GM23338 (cell line): ENCODE data around the gene RPL7A. TPM values are rescaled to one million over a fixed set of nuclear protein-coding genes. Genes with fewer than 3 reads are reported as not detected.
A peak's percentile ranks its signal among the peaks of the same experiment; 100 is the strongest.

Experiments used
- ATAC-seq: fragments of 200-7000 bp; cut with Tn5 transposase; 3 replicates; pipeline ENCODE4 v1.9.1; 2020
- DNase-seq: peaks from one replicate; pipeline ENCODE4 v3.0.0-alpha.2; 2015; ENCODE audit warnings: low spot score
- H2AFZ ChIP-seq: fragments of 200-600 bp; sonication (generic); 2 replicates; pipeline ENCODE4 v1.8.0; 2016; ENCODE audit warnings: antibody characterized with exemption, mild to moderate bottlenecking, moderate library complexity
- H3F3A ChIP-seq: fragments of 200-600 bp; sonication (generic); replicated peaks from 2 replicates; pipeline ENCODE4 v1.8.0; 2017; ENCODE audit warnings: antibody characterized with exemption, mixed run types, low read depth
- H3K27ac ChIP-seq: fragments of 200-600 bp; sonication (generic); 2 replicates; pipeline ENCODE4 v1.6.1; 2016; ENCODE audit warnings: low read depth
- H3K27me3 ChIP-seq: fragments of 200-600 bp; sonication (generic); 2 replicates; pipeline ENCODE4 v1.8.0; 2016; ENCODE audit warnings: mild to moderate bottlenecking, mixed run types, moderate library complexity; ENCODE audit not compliant: insufficient read depth
- H3K36me3 ChIP-seq: fragments of 200-600 bp; sonication (generic); 2 replicates; pipeline ENCODE4 v1.8.0; 2016; ENCODE audit warnings: mild to moderate bottlenecking; ENCODE audit not compliant: insufficient read depth
- H3K4me1 ChIP-seq: fragments of 200-600 bp; sonication (generic); 2 replicates; pipeline ENCODE4 v1.8.0; 2016; ENCODE audit warnings: mild to moderate bottlenecking, moderate library complexity; ENCODE audit not compliant: insufficient read depth
- H3K4me2 ChIP-seq: fragments of 200-600 bp; sonication (generic); 2 replicates; pipeline ENCODE4 v1.7.1; 2017; ENCODE audit warnings: mixed run types
- H3K4me3 ChIP-seq: fragments of 200-600 bp; sonication (generic); 2 replicates; pipeline ENCODE4 v1.6.1; 2016; ENCODE audit warnings: mixed run types
- H3K79me2 ChIP-seq: fragments of 200-600 bp; sonication (generic); replicated peaks from 2 replicates; pipeline ENCODE4 v1.8.0; 2017; ENCODE audit warnings: mild to moderate bottlenecking; ENCODE audit not compliant: insufficient read depth
- H3K9me2 ChIP-seq: fragments of 200-600 bp; sonication (generic); 2 replicates; pipeline ENCODE4 v1.8.0; 2017; ENCODE audit not compliant: insufficient read depth
- H4K20me1 ChIP-seq: fragments of 200-600 bp; sonication (generic); replicated peaks from 2 replicates; pipeline ENCODE4 v1.8.0; 2017; ENCODE audit warnings: mild to moderate bottlenecking; ENCODE audit not compliant: insufficient read depth
- H3K27ac Mint-ChIP-seq: 2 replicates; pipeline ENCODE4 v1.8.0; 2020; ENCODE audit warnings: inconsistent platforms, mild to moderate bottlenecking, moderate library complexity, mixed read lengths
- H3K27me3 Mint-ChIP-seq: 3 replicates; pipeline ENCODE4 v1.8.0; 2022; ENCODE audit warnings: low read depth, mild to moderate bottlenecking, moderate library complexity, mixed read lengths, inconsistent platforms; ENCODE audit not compliant: insufficient read depth, poor library complexity
- H3K36me3 Mint-ChIP-seq: 3 replicates; pipeline ENCODE4 v1.8.0; 2021; ENCODE audit warnings: low read depth, mild to moderate bottlenecking, inconsistent platforms, moderate library complexity, mixed read lengths
- H3K4me1 Mint-ChIP-seq: 3 replicates; pipeline ENCODE4 v1.8.0; 2020; ENCODE audit warnings: mild to moderate bottlenecking, inconsistent platforms, mixed read lengths
- H3K4me3 Mint-ChIP-seq: 3 replicates; pipeline ENCODE4 v1.8.0; 2021; ENCODE audit warnings: moderate library complexity, mild to moderate bottlenecking, inconsistent platforms, mixed read lengths
- H3K9me3 Mint-ChIP-seq: 3 replicates; pipeline ENCODE4 v1.8.0; 2020; ENCODE audit warnings: moderate library complexity, mild to moderate bottlenecking, inconsistent platforms, mixed read lengths
- CREB1 ChIP-seq: fragments of 250-450 bp; sonication (Bioruptor Pico); IDR thresholded peaks from 2 replicates; pipeline ENCODE4 v1.5.0; 2020; ENCODE audit warnings: low read depth, mild to moderate bottlenecking, moderate library complexity
- EZH2phosphoT487 ChIP-seq: fragments of 200-600 bp; sonication (generic); IDR thresholded peaks from one replicate; pipeline ENCODE4 v1.8.1; 2018; ENCODE audit warnings: antibody characterized with exemption; ENCODE audit not compliant: unreplicated experiment
- JUNB ChIP-seq: IDR thresholded peaks from one replicate; pipeline ENCODE4 v1.6.1; 2016; ENCODE audit warnings: antibody characterized with exemption; ENCODE audit not compliant: unreplicated experiment
- NANOG ChIP-seq: IDR thresholded peaks from 2 replicates; pipeline ENCODE4 v1.6.1; 2016; ENCODE audit warnings: antibody characterized with exemption, borderline replicate concordance
- POLR2AphosphoS5 ChIP-seq: IDR thresholded peaks from 2 replicates; pipeline ENCODE4 v1.6.1; 2016; ENCODE audit warnings: antibody characterized with exemption, low read depth
- STAT1 ChIP-seq: IDR thresholded peaks from one replicate; pipeline ENCODE4 v1.6.1; 2016; ENCODE audit warnings: antibody characterized with exemption; ENCODE audit not compliant: unreplicated experiment
- ZNF114 ChIP-seq: fragments of 250-450 bp; sonication (Bioruptor Pico); IDR thresholded peaks from 2 replicates; pipeline ENCODE4 v1.5.0; 2020; ENCODE audit warnings: mild to moderate bottlenecking, moderate library complexity
- ZNF331 ChIP-seq: fragments of 250-450 bp; sonication (Bioruptor Pico); IDR thresholded peaks from 2 replicates; pipeline ENCODE4 v1.5.0; 2020; ENCODE audit warnings: low read depth, mild to moderate bottlenecking, moderate library complexity
- polyA plus RNA-seq: library from polyadenylated mRNA; unstranded; fragments of >200 nt; fragmentation: Nextera tagmentation; extraction: Ambion mirVana; gene quantifications from 2 replicates; pipeline ENCODE4 v1.2.1, GENCODE V29; 2016
- total RNA-seq: library from RNA; depleted of rRNA; stranded (reverse); fragments of >200 nt; shearing (Covaris generic); gene quantifications from 2 replicates; pipeline ENCODE4 v1.2.3, GENCODE V29; 2014
- TF ChIP-seq, protein P1 (sequence below), 2 experiments: fragments of 200-600 bp in 1 of 2; sonication (generic) in 1 of 2; conservative IDR thresholded peaks; 2 replicates each; pipeline versions ENCODE4 v1.5.1 to v1.6.1; 2016 to 2017; ENCODE audit warnings: antibody characterized with exemption in 2 of 2, low read depth in 2 of 2, mild to moderate bottlenecking in 2 of 2, moderate library complexity in 1 of 2
- TF ChIP-seq, protein P2 (sequence below): IDR thresholded peaks from 2 replicates; pipeline ENCODE4 v1.6.1; 2016; ENCODE audit warnings: antibody characterized with exemption
- TF ChIP-seq, protein P3 (sequence below): fragments of 250-450 bp; sonication (Bioruptor Pico); IDR thresholded peaks from 2 replicates; pipeline ENCODE4 v1.5.0; 2020; ENCODE audit warnings: mild to moderate bottlenecking, moderate library complexity

RPL7A gene
- total and polyA plus RNA-seq, 2 experiments from 2014 or later = 1,644 to 2,020 TPM

DNA sequence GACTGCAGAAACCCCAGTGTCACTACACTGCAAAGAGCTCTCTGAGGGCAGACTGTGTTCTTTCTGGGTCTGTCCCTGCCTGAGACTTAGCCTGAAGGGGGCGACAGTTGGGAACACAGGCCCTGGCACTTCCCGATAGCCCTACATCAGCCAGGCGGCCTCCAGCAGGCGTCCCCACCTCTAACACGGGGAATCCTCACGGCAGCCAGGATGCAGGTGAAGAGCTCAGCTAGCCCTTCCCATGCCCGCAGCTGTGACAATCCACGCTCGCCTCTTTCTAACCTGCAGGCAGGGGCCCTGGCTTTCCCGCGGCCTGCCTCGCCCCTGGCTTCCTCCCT, 6.0 kb upstream of the RPL7A start:
- no peaks in the 10 kb centered on the region; the same call in 2 of the 3 replicates for H3K9me3 Mint-ChIP-seq
- Histone ChIP-seq H4K20me1 (peaks cover 24% of the 10 kb centered on the region), H3K4me2 (no peak overlapping the region), H3K79me2 (peaks cover 19% of the 10 kb centered on the region), H3K4me1 (peaks cover 5% of the 10 kb centered on the region), H3K9me2 (no peaks in the 10 kb centered on the region), H3K36me3 (peaks cover 21% of the 10 kb centered on the region), H3K27me3 (no peaks in the 10 kb centered on the region), H2AFZ (no peak overlapping the region), H3K4me3 (no peak overlapping the region), H3F3A (peaks cover 30% of the 10 kb centered on the region; the same call in 1 of the 2 replicates), H3K27ac (no peak overlapping the region)
- H3K4me3 Mint-ChIP-seq = no peak overlapping the region
- peaks cover 80% of the 10 kb centered on the region for H3K36me3 Mint-ChIP-seq
- DNase-seq (peak; percentile 77), ATAC-seq (peak; percentile 86)
- peaks cover 6% of the 10 kb centered on the region for H3K27me3 Mint-ChIP-seq
- no peak overlapping the region for H3K27ac Mint-ChIP-seq
- H3K4me1 Mint-ChIP-seq = peaks cover 10% of the 10 kb centered on the region
- no peak for TF ChIP-seq EZH2phosphoT487
- TF ChIP-seq ZNF114 = no peak
- TF ChIP-seq, protein P1, sequence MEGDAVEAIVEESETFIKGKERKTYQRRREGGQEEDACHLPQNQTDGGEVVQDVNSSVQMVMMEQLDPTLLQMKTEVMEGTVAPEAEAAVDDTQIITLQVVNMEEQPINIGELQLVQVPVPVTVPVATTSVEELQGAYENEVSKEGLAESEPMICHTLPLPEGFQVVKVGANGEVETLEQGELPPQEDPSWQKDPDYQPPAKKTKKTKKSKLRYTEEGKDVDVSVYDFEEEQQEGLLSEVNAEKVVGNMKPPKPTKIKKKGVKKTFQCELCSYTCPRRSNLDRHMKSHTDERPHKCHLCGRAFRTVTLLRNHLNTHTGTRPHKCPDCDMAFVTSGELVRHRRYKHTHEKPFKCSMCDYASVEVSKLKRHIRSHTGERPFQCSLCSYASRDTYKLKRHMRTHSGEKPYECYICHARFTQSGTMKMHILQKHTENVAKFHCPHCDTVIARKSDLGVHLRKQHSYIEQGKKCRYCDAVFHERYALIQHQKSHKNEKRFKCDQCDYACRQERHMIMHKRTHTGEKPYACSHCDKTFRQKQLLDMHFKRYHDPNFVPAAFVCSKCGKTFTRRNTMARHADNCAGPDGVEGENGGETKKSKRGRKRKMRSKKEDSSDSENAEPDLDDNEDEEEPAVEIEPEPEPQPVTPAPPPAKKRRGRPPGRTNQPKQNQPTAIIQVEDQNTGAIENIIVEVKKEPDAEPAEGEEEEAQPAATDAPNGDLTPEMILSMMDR (conservative IDR thresholded peaks at IDR 0.05; ENCODE audit: low read depth in 2 of 2) = peak; percentile 48 to 69; a peak in 3 of 4 replicates

DNA sequence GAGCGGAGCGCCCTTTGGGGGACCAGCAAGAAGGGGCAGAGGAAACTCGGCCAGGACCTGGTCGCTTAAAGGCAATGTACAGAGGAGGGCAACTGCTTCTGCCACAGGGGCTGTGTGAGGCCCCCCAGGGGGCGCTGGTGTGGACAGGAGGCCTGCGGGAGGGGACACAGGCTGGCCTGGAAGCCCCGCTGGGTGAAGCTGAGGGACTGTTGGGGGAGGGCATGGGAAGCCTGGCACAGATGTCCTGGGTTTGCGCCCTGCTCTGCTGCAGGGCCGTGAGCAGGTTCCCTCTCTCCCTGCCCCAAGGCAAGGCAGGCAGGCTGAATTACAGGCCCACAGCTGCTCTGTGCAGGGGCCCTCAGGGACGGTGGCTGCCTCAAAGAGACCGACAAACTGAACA, 5.4 kb upstream of the RPL7A start:
- Histone ChIP-seq H4K20me1 (peaks cover 24% of the 10 kb centered on the region), H3K4me3 (no peak overlapping the region), H3K36me3 (peaks cover 21% of the 10 kb centered on the region), H3K4me2 (no peak overlapping the region), H3K9me2 (no peaks in the 10 kb centered on the region), H3K27ac (no peak overlapping the region; the same call in 1 of the 2 replicates), H2AFZ (no peak overlapping the region), H3K27me3 (no peaks in the 10 kb centered on the region), H3K4me1 (peaks cover 5% of the 10 kb centered on the region), H3K79me2 (peaks cover 24% of the 10 kb centered on the region), H3F3A (peaks cover 26% of the 10 kb centered on the region; the same call in 1 of the 2 replicates)
- H3K27ac Mint-ChIP-seq = no peak overlapping the region
- no peaks in the 10 kb centered on the region; the same call in 2 of the 3 replicates for H3K9me3 Mint-ChIP-seq
- H3K27me3 Mint-ChIP-seq = peaks cover 6% of the 10 kb centered on the region
- peaks cover 10% of the 10 kb centered on the region for H3K4me1 Mint-ChIP-seq
- H3K36me3 Mint-ChIP-seq = peaks cover 80% of the 10 kb centered on the region
- peak; percentile 55 for DNase-seq
- peak; percentile 19 for ATAC-seq
- no peak overlapping the region for H3K4me3 Mint-ChIP-seq
- TF ChIP-seq, protein P2, sequence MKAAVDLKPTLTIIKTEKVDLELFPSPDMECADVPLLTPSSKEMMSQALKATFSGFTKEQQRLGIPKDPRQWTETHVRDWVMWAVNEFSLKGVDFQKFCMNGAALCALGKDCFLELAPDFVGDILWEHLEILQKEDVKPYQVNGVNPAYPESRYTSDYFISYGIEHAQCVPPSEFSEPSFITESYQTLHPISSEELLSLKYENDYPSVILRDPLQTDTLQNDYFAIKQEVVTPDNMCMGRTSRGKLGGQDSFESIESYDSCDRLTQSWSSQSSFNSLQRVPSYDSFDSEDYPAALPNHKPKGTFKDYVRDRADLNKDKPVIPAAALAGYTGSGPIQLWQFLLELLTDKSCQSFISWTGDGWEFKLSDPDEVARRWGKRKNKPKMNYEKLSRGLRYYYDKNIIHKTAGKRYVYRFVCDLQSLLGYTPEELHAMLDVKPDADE = no peak
- TF ChIP-seq, protein P1 (conservative IDR thresholded peaks at IDR 0.05; ENCODE audit: low read depth in 2 of 2) = peak in 1 of 2 experiments; percentile 52; a peak in 2 of 4 replicates
- TF ChIP-seq NANOG = no peak
- TF ChIP-seq POLR2AphosphoS5 = 0 out of 2 replicates have a peak, but pooled peaks have one; percentile 13
- TF ChIP-seq ZNF114 = no peak
- no peak for TF ChIP-seq ZNF331 (CRISPR knock-in tag)
- TF ChIP-seq, protein P3, sequence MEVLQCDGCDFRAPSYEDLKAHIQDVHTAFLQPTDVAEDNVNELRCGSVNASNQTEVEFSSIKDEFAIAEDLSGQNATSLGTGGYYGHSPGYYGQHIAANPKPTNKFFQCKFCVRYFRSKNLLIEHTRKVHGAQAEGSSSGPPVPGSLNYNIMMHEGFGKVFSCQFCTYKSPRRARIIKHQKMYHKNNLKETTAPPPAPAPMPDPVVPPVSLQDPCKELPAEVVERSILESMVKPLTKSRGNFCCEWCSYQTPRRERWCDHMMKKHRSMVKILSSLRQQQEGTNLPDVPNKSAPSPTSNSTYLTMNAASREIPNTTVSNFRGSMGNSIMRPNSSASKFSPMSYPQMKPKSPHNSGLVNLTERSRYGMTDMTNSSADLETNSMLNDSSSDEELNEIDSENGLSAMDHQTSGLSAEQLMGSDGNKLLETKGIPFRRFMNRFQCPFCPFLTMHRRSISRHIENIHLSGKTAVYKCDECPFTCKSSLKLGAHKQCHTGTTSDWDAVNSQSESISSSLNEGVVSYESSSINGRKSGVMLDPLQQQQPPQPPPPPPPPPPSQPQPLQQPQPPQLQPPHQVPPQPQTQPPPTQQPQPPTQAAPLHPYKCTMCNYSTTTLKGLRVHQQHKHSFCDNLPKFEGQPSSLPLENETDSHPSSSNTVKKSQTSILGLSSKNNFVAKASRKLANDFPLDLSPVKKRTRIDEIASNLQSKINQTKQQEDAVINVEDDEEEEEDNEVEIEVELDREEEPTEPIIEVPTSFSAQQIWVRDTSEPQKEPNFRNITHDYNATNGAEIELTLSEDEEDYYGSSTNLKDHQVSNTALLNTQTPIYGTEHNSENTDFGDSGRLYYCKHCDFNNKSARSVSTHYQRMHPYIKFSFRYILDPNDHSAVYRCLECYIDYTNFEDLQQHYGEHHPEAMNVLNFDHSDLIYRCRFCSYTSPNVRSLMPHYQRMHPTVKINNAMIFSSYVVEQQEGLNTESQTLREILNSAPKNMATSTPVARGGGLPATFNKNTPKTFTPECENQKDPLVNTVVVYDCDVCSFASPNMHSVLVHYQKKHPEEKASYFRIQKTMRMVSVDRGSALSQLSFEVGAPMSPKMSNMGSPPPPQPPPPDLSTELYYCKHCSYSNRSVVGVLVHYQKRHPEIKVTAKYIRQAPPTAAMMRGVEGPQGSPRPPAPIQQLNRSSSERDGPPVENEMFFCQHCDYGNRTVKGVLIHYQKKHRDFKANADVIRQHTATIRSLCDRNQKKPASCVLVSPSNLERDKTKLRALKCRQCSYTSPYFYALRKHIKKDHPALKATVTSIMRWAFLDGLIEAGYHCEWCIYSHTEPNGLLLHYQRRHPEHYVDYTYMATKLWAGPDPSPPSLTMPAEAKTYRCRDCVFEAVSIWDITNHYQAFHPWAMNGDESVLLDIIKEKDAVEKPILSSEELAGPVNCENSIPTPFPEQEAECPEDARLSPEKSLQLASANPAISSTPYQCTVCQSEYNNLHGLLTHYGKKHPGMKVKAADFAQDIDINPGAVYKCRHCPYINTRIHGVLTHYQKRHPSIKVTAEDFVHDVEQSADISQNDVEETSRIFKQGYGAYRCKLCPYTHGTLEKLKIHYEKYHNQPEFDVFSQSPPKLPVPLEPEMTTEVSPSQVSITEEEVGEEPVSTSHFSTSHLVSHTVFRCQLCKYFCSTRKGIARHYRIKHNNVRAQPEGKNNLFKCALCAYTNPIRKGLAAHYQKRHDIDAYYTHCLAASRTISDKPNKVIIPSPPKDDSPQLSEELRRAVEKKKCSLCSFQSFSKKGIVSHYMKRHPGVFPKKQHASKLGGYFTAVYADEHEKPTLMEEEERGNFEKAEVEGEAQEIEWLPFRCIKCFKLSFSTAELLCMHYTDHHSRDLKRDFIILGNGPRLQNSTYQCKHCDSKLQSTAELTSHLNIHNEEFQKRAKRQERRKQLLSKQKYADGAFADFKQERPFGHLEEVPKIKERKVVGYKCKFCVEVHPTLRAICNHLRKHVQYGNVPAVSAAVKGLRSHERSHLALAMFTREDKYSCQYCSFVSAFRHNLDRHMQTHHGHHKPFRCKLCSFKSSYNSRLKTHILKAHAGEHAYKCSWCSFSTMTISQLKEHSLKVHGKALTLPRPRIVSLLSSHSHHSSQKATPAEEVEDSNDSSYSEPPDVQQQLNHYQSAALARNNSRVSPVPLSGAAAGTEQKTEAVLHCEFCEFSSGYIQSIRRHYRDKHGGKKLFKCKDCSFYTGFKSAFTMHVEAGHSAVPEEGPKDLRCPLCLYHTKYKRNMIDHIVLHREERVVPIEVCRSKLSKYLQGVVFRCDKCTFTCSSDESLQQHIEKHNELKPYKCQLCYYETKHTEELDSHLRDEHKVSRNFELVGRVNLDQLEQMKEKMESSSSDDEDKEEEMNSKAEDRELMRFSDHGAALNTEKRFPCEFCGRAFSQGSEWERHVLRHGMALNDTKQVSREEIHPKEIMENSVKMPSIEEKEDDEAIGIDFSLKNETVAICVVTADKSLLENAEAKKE (CRISPR knock-in tag) = no peak
- no peak for TF ChIP-seq CREB1 (CRISPR knock-in tag)
- TF ChIP-seq JUNB = no peak
- TF ChIP-seq EZH2phosphoT487 = no peak
- TF ChIP-seq STAT1 = no peak
